ENCODE results near the gene RND1.
"Not testable (repeated sequence)": the region's sequence is repeated elsewhere in the genome, so short reads cannot be mapped to it uniquely, and the experiment has no call there.

RND1 gene

GRCh38 chr12:48868451-48868850, 2.8 kb upstream of the RND1 start:
- DNase-seq (ENCODE audit: low read depth in 2 of 2), result no peak

GRCh38 chr12:48866052-48866711, 512 bp upstream of the RND1 start:
- DNase-seq (ENCODE audit: low read depth in 2 of 2), result no peak

GRCh38 chr12:48863291-48863690, 2.4 kb downstream of the RND1 start:
- no peak for DNase-seq (ENCODE audit: low read depth in 2 of 2)

GRCh38 chr12:48862760-48863159, 2.9 kb downstream of the RND1 start:
- DNase-seq (ENCODE audit: low read depth in 2 of 2), result no peak

- no peak for DNase-seq (ENCODE audit: low read depth in 2 of 2)
Measured at GRCh38 chr12:48861111-48861510, 4.6 kb downstream of the RND1 start.

- not testable (repeated sequence) for DNase-seq (ENCODE audit: low read depth in 2 of 2)
Measured at GRCh38 chr12:48860236-48860635, 5.4 kb downstream of the RND1 start.

- no peak for DNase-seq (ENCODE audit: low read depth in 2 of 2)
Measured at GRCh38 chr12:48859607-48860006, 6.1 kb downstream of the RND1 start.

- DNase-seq (ENCODE audit: low read depth in 2 of 2), result no peak
Measured at GRCh38 chr12:48858043-48858442, 7.6 kb downstream of the RND1 start.

GRCh38 chr12:48857278-48857994, 8.2 kb downstream of the RND1 start:
- DNase-seq (ENCODE audit: low read depth in 2 of 2), result no peak

GRCh38 chr12:48856379-48856778, 9.3 kb downstream of the RND1 start:
- no peak for DNase-seq (ENCODE audit: low read depth in 2 of 2)

GRCh38 chr12:48854932-48855331, 10.7 kb downstream of the RND1 start:
- not testable (repeated sequence) for DNase-seq (ENCODE audit: low read depth in 2 of 2)

- no peak for DNase-seq (ENCODE audit: low read depth in 2 of 2)
Measured at GRCh38 chr12:48854488-48854887, 11.2 kb downstream of the RND1 start.

- peak; percentile 72 to 74 for DNase-seq (ENCODE audit: low read depth in 2 of 2)
Measured at GRCh38 chr12:48852734-48853688, 12.7 kb downstream of the RND1 start.

- peak; percentile 94 for DNase-seq (ENCODE audit: low read depth in 2 of 2)
Measured at GRCh38 chr12:48851883-48852733, 13.6 kb downstream of the RND1 start, which contains the start of gene DDX23. Gene DDX23 (minus strand): TSS chr12:48852163. CDS start chr12:48845782, 6,381 bp downstream.

GRCh38 chr12:48842021-48842420, 23.6 kb downstream of the RND1 start:
- not testable (repeated sequence) for DNase-seq (ENCODE audit: low read depth in 2 of 2)

- DNase-seq (ENCODE audit: low read depth in 2 of 2), result no peak
Measured at GRCh38 chr12:48838048-48838447, 27.6 kb downstream of the RND1 start.

- no peak for DNase-seq (ENCODE audit: low read depth in 2 of 2)
Measured at GRCh38 chr12:48832321-48833060, 33.2 kb downstream of the RND1 start.

GRCh38 chr12:48831257-48831656, 34.4 kb downstream of the RND1 start:
- no peak for DNase-seq (ENCODE audit: low read depth in 2 of 2)

GRCh38 chr12:48828841-48829575, 36.7 kb downstream of the RND1 start:
- no peak for DNase-seq (ENCODE audit: low read depth in 2 of 2)

- DNase-seq (ENCODE audit: low read depth in 2 of 2), result no peak
Measured at GRCh38 chr12:48828293-48828692, 37.4 kb downstream of the RND1 start.
